ENCODE results near the gene ZSCAN25. TPM values are rescaled to one million over a fixed set of nuclear protein-coding genes. Genes with fewer than 3 reads are reported as not detected.
"Not testable (repeated sequence)": the region's sequence is repeated elsewhere in the genome, so short reads cannot be mapped to it uniquely, and the experiment has no call there.

The ZSCAN25 gene
- total RNA-seq, 1 donor from 2014 or later = 9.4 TPM

- no peak for DNase-seq (ENCODE audit: low read depth in 2 of 2)
Observed at GRCh38 chr7:99617192-99617781, 541 bp downstream of the ZSCAN25 start.

- DNase-seq (ENCODE audit: low read depth in 2 of 2) = no peak
Observed at GRCh38 chr7:99618726-99619125, 2.0 kb downstream of the ZSCAN25 start.

- no peak for DNase-seq (ENCODE audit: low read depth in 2 of 2)
Observed at GRCh38 chr7:99619571-99620130, 2.9 kb downstream of the ZSCAN25 start.

DNA sequence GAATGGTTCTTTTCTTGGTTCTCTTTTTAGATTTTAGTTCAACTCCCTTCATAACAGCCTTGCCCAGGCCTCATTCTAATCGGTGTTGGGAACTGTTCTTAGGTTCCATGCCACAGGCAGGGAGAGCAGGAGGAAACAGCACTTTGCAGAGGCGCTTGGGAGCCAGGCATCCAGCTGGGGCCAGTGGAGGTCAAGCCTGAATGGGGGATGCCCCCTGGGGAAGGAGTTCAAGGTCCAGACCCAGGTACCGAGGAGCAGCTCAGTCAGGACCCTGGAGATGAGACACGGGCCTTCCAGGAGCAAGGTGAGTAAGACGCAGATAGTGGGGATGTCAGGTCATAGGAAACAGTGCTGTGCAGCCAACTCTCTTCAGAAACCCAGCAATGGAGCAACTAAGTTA lies 4.5 kb downstream of the ZSCAN25 start:
- no peak for DNase-seq (ENCODE audit: low read depth in 2 of 2)

- DNase-seq (ENCODE audit: low read depth in 2 of 2) = no peak
Observed at GRCh38 chr7:99622596-99622995, 5.8 kb downstream of the ZSCAN25 start.

- DNase-seq (ENCODE audit: low read depth in 2 of 2) = no peak
Observed at GRCh38 chr7:99623091-99623693, 6.4 kb downstream of the ZSCAN25 start.

- DNase-seq (ENCODE audit: low read depth in 2 of 2) = no peak
Observed at GRCh38 chr7:99623702-99624447, 7.1 kb downstream of the ZSCAN25 start.

DNA sequence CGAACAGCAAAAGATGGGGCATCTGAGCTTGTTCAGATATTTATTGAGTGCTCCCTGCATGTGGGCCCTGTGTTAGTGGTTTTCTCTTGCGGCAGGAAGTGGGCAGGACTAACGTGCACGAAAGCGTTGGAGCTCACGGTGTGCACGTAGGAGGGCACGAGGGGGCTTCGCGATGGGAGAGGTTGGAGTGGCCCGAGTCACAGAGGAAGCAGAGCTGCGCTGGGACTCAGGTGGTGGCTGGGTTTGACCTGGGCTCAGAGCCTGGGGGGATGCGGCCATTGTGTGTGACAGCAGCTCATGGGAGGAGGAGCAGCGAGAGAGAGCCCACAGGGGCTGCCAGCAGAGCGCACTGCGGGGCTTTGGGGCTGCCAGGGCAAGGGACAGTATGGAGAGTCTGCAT lies 7.7 kb downstream of the ZSCAN25 start:
- DNase-seq (ENCODE audit: low read depth in 2 of 2) = no peak

- DNase-seq (ENCODE audit: low read depth in 2 of 2) = no peak
Observed at GRCh38 chr7:99625321-99625720, 8.6 kb downstream of the ZSCAN25 start.

DNA sequence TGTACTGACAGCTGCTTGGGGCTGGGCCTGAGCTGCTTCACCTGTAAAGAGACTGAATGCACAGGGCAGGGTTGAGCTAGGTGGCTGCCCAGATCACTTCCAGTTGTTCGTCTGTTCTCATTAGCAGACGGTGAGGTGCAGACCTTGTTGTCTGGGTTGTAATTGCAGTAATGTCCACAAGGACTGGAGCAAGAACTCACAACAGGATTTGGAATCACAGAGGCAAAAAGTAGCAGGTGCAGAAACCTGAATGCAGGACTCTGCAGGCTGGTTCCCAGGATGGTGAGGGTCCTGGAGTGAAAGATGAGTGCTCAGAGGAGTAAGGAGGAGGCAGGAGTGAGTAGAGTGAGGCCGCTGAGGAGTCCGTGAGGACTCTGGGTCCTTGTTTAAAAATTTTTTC lies 9.2 kb downstream of the ZSCAN25 start:
- no peak for DNase-seq (ENCODE audit: low read depth in 2 of 2)

DNA sequence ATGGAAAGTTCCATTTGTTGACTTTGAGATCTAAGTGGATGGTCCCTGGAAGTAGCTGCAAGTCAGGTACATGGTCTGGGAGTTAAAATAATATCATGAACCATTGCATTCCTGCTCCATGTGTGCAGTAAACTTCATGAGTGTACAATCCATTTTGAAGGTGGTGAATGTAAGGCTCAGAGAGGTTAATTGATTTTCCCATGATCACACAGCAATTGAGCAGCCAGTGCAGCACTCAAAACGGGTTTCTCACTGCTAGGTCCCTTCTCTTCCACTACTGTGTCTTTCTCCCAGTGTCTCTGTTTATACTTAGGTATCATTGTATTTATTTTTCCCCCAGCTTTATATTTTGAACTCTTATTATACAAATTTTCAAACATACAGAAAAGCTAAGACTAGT lies 9.9 kb downstream of the ZSCAN25 start:
- DNase-seq (ENCODE audit: low read depth in 2 of 2) = no peak

GRCh38 chr7:99627513-99627912 lies 10.8 kb downstream of the ZSCAN25 start:
- no peak for DNase-seq (ENCODE audit: low read depth in 2 of 2)

DNA sequence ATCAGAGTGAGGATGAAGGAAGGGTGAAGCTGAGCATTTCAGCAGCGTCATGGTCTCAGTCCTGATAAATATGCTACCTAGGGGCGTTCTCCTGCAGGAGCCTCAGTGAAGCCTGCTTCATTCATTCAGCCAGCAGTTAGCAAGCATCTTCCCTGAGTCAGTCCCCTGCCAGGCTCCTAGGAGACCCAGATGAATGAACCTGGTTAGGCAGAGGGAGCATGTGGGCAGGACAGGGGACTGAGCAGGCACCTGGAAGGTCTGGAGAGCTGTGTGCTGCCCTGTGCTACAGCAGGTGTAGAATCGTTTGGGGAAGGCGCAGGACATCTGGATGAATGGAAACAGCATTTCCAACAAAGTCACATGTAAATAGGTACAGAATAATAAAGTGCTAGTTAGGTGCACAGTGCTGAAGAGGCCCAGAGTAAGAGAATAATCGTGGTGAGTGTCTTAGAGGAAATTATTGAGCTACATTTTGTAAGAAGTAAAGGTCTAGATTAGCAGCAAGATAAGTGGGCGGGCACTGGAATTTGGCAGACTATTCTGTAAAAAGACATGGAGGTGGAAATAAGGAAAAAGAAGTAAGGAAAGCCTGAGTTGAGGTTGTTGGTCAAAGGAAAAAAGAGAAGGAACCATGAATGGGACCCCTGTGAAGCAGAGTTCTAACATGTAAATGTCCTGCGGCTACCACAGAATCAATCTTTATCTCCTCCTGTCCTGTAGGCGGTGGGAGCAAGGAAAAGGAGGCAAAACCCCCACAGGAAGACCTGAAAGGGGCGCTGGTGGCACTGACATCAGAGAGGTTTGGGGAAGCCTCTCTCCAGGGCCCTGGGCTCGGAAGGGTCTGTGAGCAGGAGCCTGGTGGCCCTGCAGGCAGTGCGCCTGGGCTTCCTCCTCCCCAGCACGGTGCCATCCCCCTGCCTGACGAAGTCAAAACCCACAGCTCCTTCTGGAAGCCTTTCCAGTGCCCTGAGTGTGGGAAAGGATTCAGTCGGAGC lies 12.0 kb downstream of the ZSCAN25 start:
- DNase-seq (ENCODE audit: low read depth in 2 of 2) = no peak

DNA sequence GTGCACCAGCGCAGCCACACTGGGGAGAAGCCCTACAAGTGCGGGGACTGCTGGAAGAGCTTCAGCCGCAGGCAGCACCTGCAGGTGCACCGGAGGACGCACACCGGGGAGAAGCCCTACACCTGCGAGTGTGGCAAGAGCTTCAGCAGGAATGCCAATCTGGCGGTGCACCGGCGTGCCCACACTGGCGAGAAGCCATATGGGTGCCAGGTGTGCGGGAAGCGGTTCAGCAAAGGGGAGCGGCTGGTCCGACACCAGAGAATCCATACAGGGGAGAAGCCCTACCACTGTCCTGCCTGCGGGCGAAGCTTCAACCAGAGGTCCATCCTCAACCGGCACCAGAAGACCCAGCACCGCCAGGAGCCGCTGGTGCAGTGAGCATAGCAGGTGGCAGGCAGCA lies 12.9 kb downstream of the ZSCAN25 start:
- DNase-seq (ENCODE audit: low read depth in 2 of 2) = no peak

DNA sequence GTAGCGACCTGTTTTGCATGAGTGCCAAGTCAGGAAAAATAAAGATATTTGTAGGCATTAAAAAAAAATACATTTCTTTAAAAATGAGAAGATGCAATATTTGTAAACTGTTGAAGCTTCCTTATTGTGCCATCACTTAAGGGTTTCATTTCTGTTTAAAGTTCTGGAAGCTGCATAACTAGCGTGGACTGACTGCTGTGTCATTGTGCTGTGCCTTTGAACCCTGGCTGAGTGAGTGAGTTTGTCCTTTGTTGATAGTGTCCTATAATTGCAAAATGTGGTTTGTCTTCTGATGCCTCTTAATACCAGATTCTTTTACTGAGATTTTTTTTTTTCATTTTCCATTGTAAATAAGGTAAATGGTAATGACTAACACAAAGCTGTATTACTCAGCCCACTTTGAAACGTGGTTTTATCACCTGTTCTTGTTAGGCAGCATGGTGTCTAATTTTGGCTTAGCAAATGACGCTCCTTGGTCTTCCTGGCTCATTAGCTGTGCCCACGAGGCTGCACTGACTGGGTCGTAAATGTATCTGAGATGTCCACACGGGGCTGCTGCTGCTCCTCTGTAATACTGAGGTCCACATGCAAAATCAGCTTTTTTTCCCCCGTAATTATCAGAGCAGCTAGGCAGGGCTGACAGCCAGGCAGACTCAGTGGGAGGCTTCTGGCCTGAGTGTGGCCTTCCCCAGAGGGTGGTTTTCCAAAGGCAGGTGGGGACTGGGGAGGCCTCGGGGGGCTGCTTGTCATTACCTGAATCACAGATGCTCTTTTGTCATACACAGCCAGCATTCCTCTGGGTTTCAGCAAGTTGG lies 14.8 kb downstream of the ZSCAN25 start:
- no peak for DNase-seq (ENCODE audit: low read depth in 2 of 2)

GRCh38 chr7:99637414-99637813 lies 20.7 kb downstream of the ZSCAN25 start:
- not testable (repeated sequence) for DNase-seq (ENCODE audit: low read depth in 2 of 2)

GRCh38 chr7:99638731-99639130 lies 22.0 kb downstream of the ZSCAN25 start:
- DNase-seq (ENCODE audit: low read depth in 2 of 2) = no peak

- DNase-seq (ENCODE audit: low read depth in 2 of 2) = no peak
Observed at GRCh38 chr7:99639267-99639666, 22.5 kb downstream of the ZSCAN25 start.

DNA sequence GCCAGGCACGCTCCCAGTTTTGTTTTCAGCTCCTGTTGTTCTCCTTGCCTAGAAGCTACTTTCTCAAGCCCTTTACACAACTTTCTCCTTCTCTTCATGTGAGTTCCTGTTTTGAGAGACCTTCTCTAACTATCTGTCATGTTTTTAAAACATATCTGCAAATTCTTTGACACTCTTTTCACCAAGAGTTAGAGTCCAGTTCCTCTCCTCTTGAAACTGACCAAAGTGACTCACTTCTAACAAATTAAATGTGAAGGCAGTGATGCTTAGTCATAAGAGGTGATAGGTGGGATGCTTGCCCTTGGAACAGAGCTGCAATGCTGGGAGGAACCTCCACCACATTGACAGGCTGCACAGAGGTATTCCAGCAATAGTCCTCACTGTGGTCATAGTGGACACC lies 25.3 kb downstream of the ZSCAN25 start:
- no peak for DNase-seq (ENCODE audit: low read depth in 2 of 2)

DNA sequence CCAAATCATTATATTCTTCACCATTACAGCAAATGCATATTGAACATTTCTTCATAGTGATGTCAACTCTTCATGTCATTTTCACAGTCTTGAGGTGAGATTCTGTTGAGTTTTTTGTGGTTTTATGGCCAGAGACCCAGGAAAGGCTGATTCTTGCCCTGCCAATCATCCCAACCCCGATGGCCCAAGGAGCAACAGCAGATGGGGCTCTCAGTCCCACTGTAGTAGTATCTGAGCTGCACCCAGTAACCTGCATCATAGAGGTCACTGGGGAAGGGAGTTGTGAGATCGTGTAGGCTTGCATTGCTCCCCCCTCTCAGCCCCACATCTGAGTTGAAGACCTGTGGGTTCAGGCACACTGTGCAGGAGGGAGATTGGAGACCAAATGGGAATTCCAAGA lies 26.7 kb downstream of the ZSCAN25 start:
- DNase-seq (ENCODE audit: low read depth in 2 of 2) = no peak

DNA sequence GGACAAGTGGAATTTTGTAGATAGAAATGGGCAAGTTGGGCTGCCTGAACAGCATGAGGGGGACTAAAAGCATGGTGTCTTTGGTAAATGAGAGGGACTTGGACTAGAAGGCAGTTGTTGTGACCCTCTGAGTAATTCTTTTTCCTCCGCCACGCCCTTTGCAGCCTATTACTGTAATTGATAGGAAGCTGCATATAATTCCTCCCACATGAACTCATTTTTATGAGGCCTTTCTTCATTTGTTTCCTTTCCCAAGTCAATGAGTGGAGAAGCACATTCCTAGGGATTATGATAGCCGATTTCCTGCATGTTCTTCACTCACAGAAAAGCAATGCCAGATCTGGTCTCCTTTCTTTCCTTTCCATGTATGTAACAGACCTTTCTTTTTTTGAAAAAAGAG lies 27.7 kb downstream of the ZSCAN25 start:
- no peak for DNase-seq (ENCODE audit: low read depth in 2 of 2)
